Endodermal cell (in vitro differentiated cells): ENCODE data around the gene NUBPL. TPM values are rescaled to one million over a fixed set of nuclear protein-coding genes. Genes with fewer than 3 reads are reported as not detected.

Source experiments
- DNase-seq: peaks from one replicate; pipeline ENCODE4 v3.0.0-alpha.2; 2017
- H3K27ac ChIP-seq: 2 replicates; pipeline ENCODE4 v1.5.1; 2013; ENCODE audit warnings: mild to moderate bottlenecking, low read depth, low read length, moderate library complexity
- H3K27me3 ChIP-seq: 2 replicates; pipeline ENCODE4 v1.6.1; 2013; ENCODE audit warnings: mild to moderate bottlenecking, low read length, moderate library complexity; ENCODE audit not compliant: insufficient read depth, control insufficient read depth, poor library complexity, severe bottlenecking
- H3K36me3 ChIP-seq: 2 replicates; pipeline ENCODE4 v1.7.0; 2013; ENCODE audit warnings: mild to moderate bottlenecking, low read length, moderate library complexity; ENCODE audit not compliant: control insufficient read depth, insufficient read depth
- H3K4me1 ChIP-seq: one replicate; pipeline ENCODE4 v1.7.0; 2013; ENCODE audit warnings: low read length; ENCODE audit not compliant: control insufficient read depth, insufficient read depth
- H3K4me3 ChIP-seq: 2 replicates; pipeline ENCODE4 v1.5.1; 2013; ENCODE audit warnings: mild to moderate bottlenecking, low read length, moderate library complexity
- H3K9ac ChIP-seq: 2 replicates; pipeline ENCODE4 v1.6.1; 2013; ENCODE audit warnings: mild to moderate bottlenecking, low read length, moderate library complexity; ENCODE audit not compliant: poor library complexity, severe bottlenecking; ENCODE audit errors: extremely low read depth
- H3K9me3 ChIP-seq: 2 replicates; pipeline ENCODE4 v1.6.1; 2013; ENCODE audit warnings: mild to moderate bottlenecking, low read length, moderate library complexity; ENCODE audit not compliant: control insufficient read depth
- H3K27ac Mint-ChIP-seq: 2 replicates; pipeline ENCODE4 v1.8.0; 2020; ENCODE audit warnings: mixed read lengths
- H3K27me3 Mint-ChIP-seq: 2 replicates; pipeline ENCODE4 v1.8.0; 2021; ENCODE audit warnings: mild to moderate bottlenecking, mixed read lengths; ENCODE audit not compliant: insufficient read depth
- H3K36me3 Mint-ChIP-seq: 2 replicates; pipeline ENCODE4 v1.8.0; 2020; ENCODE audit warnings: low read depth, mixed read lengths
- H3K4me1 Mint-ChIP-seq: 2 replicates; pipeline ENCODE4 v1.8.0; 2020; ENCODE audit warnings: mixed read lengths
- H3K4me3 Mint-ChIP-seq: 2 replicates; pipeline ENCODE4 v1.8.0; 2020; ENCODE audit warnings: mild to moderate bottlenecking, moderate library complexity, mixed read lengths
- H3K9me3 Mint-ChIP-seq: 2 replicates; pipeline ENCODE4 v1.8.0; 2020; ENCODE audit warnings: mild to moderate bottlenecking, mixed read lengths
- CTCF ChIP-seq: fragments of 200-600 bp; sonication (generic); conservative IDR thresholded peaks from 2 replicates; pipeline ENCODE4 v1.5.0; 2021; ENCODE audit warnings: antibody characterized with exemption, mild to moderate bottlenecking
- WGBS, 2 experiments: methylation state at CpG; one replicate each; pipeline versions ENCODE4 v1.1.5 to v1.1.7; 2013; ENCODE audit warnings: missing lambda C conversion rate in 2 of 2, mixed read lengths in 1 of 2; ENCODE audit not compliant: insufficient coverage in 1 of 2, insufficient read length in 1 of 2; 5-methylcytosine and 5-hydroxymethylcytosine counted together
- total RNA-seq, 2 donors: library from RNA; stranded (reverse); fragmentation: NEBNext Ultra II Directional in 1 of 2; extraction: Animal tissue kit (Norgen Biotek cat#: 25700) in 1 of 2; gene quantifications; 2 replicates in 1 of 2; 3 replicates in 1 of 2; pipeline ENCODE4 v1.2.1, GENCODE V29; 2021

NUBPL gene
- total RNA-seq, 2 donors from 2014 or later: 12.2 to 14.0 TPM

- Mint-ChIP-seq H3K27ac (no peak overlapping the region), H3K36me3 (peaks cover 9% of the 10 kb centered on the region), H3K4me1 (peaks cover 8% of the 10 kb centered on the region), H3K27me3 (no peaks in the 10 kb centered on the region), H3K4me3 (no peak overlapping the region), H3K9me3 (no peaks in the 10 kb centered on the region)
- Histone ChIP-seq H3K36me3 (peaks cover 6% of the 10 kb centered on the region), H3K4me1 (no peaks in the 10 kb centered on the region), H3K9me3 (no peaks in the 10 kb centered on the region), H3K27me3 (no peaks in the 10 kb centered on the region), H3K4me3 (no peak overlapping the region), H3K9ac (no peak overlapping the region), H3K27ac (no peak overlapping the region)
- no peak for DNase-seq
- WGBS, 2 experiments: 96 to 100% methylated on average over 2 to 3 of the region's 5 CpGs
- TF ChIP-seq CTCF: no peak
Observed at GRCh38 chr14:31568161-31568560, 7.0 kb downstream of the NUBPL start.

GRCh38 chr14:31568671-31569070 is 7.5 kb downstream of the NUBPL start:
- no peak overlapping the region for H3K27ac ChIP-seq
- Mint-ChIP-seq H3K4me3 (no peak overlapping the region), H3K27ac (no peak overlapping the region), H3K27me3 (no peaks in the 10 kb centered on the region), H3K9me3 (no peaks in the 10 kb centered on the region), H3K4me1 (peaks cover 8% of the 10 kb centered on the region), H3K36me3 (peaks cover 9% of the 10 kb centered on the region)
- H3K27me3 ChIP-seq: no peaks in the 10 kb centered on the region
- WGBS, 2 experiments: no CpG with 5 or more reads among the region's 1 CpG
- no peak for DNase-seq
- no peaks in the 10 kb centered on the region for H3K9me3 ChIP-seq
- no peak overlapping the region for H3K9ac ChIP-seq
- no peak overlapping the region for H3K4me3 ChIP-seq
- H3K4me1 ChIP-seq: no peaks in the 10 kb centered on the region
- peaks cover 6% of the 10 kb centered on the region for H3K36me3 ChIP-seq
- no peak for TF ChIP-seq CTCF

- 100% methylated on average over 1 of the region's 2 CpGs; no CpG with 5 or more reads in 1 of the 2 experiments for WGBS, 2 experiments
- no peak overlapping the region for H3K27ac ChIP-seq
- Mint-ChIP-seq H3K4me3 (no peak overlapping the region), H3K27ac (no peak overlapping the region), H3K4me1 (peaks cover 1% of the 10 kb centered on the region), H3K9me3 (no peaks in the 10 kb centered on the region), H3K27me3 (no peaks in the 10 kb centered on the region), H3K36me3 (peaks cover 10% of the 10 kb centered on the region)
- H3K27me3 ChIP-seq: no peaks in the 10 kb centered on the region
- no peak for DNase-seq
- no peaks in the 10 kb centered on the region for H3K36me3 ChIP-seq
- H3K4me3 ChIP-seq: no peak overlapping the region
- TF ChIP-seq CTCF: no peak
- no peak overlapping the region for H3K9ac ChIP-seq
- no peaks in the 10 kb centered on the region for H3K4me1 ChIP-seq
- no peaks in the 10 kb centered on the region for H3K9me3 ChIP-seq
Observed at GRCh38 chr14:31572955-31573354, 11.8 kb downstream of the NUBPL start.
